Middle frontal gyrus (tissue), 1 donor: ENCODE data around the gene C1QTNF5.
A peak's percentile ranks its signal among the peaks of the same experiment; 100 is the strongest.

ENCODE experiments used
- DNase-seq: peaks from one replicate; pipeline ENCODE4 v3.0.0-alpha.2; 2015; ENCODE audit warnings: low spot score; ENCODE audit errors: extremely low spot score

The C1QTNF5 gene

DNA sequence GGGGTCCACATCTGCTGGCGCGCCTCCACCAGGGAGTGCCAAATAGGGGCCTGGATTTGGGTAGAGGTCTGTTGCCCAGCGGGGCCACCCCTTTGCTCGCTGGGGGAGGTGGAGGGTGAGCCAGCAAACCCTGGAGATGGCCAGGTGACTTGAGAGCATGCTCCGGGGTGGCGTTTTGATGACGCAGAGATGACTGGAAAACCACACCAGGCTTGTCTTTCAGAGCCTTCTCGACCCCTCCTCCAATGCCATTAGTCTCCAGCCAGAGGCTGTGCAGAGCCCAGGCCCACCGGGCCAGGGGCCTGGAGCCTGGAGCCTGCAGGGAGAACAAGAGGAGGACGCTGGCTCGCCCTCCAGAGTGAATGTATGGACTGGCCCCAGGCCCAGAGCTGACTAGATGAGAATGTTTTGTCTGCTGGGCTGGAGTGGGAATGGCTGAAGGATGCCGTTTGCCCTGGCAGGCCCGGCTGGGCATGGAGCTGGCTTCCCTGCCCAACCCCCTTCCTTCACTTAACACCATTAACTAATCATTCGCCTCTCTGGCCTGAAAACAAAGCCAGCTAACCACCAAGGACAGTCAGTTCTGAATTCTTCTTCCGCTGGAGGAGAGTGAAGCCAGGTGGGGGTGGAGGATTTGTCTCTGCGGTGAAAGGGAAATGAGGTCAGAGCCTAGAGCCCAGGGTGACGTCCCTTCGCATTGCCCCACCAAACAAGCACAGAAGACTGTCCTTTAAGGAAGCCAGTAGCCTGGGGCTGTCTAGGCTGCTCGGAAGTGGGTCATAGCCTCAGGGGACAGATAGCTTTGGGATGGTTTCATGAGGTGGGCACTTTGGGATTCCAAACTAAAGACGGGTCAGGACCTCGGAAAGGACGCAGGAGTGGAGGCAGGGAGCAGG is 22.2 kb downstream of the C1QTNF5 start:
- no peak for DNase-seq

DNA sequence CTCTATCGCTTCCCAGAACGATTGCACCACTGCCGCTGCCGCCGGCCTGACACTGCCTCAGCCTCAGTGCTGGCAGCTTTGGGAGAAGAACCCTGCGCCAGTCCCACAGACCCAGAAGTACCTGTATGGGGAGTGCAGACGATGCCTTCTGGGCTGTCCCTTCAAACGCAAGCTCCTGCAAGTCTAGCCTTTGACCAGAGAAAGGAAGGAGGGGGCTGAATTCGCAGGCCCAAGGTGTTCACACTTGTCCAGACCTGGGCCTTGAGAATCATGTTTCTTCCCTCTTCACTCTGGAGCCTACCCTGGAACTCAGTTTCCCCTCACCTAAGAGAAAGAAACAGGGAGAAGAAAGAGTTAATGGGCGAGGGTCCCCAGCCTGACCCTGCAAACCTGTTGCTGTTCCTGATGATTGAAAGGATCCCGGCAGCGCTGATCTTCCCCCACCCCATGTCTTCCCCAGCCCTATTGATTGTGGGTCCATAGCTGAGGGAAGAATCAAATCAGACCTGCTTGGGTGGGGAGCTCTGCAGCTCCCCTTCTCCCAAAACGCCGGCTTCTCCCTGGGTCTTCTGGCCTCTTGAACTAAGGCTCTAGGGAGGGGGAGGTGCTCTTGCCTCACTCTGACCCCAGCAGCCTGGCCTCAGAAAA is 23.0 kb downstream of the C1QTNF5 start:
- no peak for DNase-seq

DNA sequence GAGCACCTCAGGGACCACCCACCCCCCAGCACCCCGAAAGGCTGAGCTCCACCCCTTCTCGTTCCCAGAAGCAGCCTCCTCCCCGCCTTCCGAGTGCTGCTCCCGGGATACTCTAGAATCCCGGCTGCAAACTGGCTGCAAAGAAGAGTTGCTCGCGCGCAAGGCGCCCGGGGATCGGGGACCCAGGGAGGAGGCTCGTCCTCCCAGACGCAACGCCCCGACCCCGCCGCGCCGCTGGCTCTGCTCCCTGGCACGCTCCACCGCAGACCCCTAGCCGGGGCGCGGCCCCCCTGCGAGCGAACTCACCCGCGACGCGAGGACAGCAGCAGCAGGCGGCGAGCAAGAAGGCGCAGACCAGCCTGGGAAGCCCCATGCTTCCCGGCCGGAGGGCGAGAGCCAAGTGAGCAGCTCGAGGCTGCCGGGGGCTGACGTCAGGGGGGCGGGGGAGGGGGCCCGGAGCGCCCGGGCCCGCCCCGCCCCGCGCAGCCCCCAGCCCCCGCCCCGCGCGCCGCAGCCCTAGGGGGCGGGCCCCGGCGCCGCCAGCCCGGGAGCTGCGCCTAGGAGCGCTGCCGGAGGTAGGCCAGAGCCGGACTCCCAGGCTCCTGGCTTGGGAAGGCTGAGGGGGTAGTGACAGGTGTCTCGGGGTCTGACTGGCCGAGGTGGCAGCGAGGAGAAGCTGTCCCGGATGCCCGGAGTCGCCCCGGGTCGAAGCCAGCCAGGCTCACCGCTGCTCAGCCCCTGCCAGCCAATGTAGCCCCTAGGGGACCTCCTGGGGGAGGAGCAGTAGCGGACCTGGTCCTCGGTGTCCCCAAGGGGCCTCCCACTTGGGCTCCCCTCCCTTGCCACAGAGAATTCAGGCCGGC is 23.7 kb downstream of the C1QTNF5 start, which contains the start of gene MCAM:
TSS of gene MCAM (minus strand) at position 402 of the 863 bp plus-strand sequence. CDS start at position 373, 29 bp downstream.
- no peak for DNase-seq

DNA sequence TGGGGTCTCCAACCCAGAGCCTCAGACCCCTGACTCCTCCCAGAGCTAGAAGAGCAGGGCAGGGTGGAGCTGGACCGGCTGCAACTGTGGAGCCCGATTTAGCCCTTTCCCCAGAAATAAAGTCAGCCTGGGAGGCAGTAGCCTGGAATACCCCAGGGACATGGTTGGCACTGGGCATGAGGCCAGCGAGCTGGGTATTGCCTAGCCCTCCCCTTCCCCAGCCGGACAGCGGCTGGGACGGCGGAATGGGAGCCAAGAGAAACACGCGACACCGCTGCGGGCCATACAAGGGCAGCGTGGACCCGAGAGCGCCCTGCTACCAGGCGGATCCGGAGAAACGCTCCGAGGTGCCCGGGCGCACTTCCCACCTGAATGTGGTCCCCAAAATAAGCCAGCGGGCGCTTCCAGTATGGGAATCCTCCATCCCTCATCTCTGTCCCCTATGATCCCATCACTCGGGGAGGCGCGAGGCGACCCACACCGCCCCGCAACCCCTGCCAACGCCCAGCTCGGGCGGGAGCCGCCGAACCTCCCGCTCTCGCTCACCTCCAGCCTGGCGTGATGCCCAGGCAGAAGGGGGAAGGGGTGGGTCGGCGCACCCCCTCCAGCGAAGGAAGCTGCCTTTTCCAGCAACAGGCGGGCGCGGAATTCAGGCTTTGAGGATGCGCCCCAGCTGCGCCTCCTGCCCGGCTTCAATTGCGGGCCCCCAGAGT is 24.5 kb downstream of the C1QTNF5 start:
- DNase-seq = peak; percentile 27

DNA sequence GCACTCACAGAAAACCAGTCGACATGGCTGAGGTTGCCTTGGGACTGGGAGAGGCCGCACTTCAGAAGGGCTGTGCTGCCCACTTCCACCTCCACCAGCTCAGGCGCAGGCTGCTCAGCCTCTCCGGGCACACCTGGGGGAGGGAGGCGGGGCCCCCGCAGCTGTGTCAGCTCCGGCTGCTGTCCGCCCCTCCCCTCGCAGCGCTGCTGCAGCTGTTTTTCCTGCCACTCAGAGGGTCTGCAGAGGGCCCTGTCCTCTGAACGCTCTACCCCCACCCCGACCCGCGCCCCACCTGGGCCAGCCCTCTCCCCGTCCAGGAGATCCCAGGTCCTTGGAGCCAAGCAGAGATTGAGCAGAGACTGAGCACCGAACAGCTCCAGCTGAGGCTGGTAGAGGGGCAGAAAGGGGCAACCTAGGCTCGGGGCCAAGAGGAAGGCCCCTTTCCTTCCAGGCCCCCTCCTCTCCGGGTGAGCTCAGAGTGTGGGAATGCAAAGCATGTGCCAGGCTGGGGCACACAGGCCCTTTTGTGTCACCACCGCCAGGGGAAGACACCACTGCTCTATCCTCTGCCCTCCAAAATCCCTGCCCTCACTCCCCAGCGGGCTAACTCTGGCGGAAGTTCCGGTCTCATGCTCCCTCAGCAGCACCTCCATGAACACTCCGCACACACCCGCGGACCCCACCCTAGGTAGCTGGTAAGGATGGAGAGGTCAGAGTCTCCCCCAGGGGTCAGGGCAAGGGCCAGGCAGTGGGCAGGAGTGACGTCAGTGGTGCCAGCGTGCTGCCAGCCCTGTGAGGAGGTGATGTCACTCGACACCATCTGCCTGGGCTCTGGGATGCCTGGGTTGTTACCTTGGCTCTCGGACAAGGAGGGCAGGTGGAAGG is 25.3 kb downstream of the C1QTNF5 start:
- peak; percentile 14 for DNase-seq

DNA sequence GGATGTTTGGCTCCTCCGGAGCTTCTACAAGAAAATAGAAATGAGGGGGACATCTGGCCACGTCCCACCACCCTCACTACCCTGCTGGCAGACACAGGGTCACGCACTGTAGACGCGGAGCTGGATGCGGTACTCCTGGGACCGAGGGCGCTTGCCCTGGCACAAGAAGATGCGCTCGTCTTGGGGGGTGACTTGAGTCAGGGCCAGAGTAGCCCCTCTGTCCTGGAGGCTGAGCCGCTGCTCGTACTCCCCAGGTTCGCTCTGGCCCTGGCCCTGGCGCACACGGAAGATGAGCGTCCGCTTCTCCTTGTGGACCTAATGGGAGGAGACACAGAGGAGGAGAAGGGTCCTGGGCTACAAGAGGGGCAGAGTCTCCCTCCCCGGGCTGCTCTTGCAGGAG is 26.0 kb downstream of the C1QTNF5 start:
- DNase-seq = no peak

DNA sequence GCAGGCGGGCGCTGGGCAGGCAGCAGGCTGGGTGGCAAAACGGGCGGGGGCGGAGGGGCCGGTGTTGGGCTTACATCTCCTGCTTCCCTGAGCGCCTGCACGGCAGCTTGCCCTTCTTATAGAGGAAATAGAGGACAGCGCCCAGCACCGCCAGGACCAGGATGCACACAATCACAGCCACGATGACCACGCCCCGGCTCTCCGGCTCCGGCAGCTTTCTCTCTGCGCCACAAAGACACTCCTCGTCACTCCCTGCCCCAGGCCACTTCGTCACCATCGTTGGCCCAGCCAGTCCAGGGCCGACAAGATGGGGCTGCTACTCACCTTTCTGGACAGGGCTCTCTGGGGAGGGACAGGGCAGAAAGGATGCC is 30.0 kb downstream of the C1QTNF5 start:
- no peak for DNase-seq

DNA sequence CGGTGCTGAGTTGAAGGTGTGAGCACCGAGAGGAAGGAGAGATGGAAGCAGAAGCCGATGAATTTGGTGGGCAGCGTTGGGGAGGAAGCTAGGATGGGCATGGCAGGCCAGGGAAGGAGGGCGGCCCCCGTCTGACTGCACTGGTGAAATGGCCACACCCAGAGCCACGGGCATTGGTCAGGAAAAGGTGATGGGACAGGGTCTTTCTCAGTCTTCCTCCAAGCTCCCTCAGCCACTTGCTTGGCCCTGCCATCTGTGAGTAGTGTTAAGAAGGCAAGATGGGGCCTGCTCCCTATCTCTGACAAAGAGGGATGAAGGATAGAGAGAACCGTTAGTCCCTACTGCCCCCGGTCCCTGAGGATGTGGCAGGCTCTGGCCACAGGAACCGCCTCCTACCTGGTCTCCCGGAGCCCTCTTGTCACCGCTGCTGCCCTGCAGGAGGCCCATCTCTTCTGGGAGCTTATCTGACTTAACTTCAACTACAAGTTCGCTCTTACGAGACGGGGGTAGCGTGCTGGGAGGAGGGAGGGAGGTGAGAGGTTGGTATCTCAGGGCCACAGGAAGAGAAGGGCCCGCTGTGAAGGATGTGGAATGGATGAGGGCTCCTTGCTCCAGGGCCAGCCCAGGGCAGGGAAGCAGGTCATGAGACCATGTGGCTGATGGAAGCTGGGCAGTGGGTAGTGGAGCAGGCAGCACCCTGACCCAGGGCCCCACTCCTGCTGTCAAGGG is 30.6 kb downstream of the C1QTNF5 start:
- no peak for DNase-seq

DNA sequence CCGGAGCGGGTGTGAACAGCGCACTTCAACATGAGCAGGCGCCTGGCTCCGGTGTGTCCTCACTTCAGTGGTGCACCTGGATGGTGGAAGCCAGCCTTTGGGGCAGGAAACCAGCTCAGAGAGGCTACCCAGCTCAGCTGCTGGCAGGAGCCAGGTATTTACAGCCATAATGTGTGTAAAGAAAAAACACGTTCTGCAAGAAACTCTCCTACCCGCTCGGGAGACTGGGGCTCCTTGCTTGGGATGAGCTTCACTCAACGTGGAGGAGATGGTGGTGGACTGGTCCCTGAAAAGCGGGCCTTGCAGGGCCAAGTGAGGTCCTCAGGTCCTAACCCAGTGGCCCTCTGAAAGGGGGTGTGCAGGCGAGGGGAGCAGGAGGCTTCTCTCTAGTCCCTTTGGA is 31.3 kb downstream of the C1QTNF5 start:
- no peak for DNase-seq

DNA sequence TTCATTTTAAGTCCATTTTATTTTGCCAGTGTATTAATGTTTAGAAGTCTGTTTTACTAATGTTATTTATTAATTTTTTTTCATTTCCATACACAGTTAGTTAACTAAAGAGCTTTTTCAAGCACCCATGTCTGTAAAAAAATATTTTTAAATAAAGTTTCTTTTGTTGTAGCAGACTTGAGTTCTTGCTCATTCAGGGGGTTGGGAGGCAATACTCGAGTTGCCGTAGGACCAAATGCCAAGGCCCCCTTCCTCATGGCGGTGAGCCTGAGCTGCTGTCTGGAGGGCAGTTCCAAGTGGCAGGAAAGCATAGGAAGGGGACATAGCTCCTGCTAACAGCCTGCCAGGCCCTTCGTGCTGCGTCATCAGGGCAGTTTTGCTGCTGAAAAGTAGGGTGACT is 32.7 kb downstream of the C1QTNF5 start:
- no peak for DNase-seq

DNA sequence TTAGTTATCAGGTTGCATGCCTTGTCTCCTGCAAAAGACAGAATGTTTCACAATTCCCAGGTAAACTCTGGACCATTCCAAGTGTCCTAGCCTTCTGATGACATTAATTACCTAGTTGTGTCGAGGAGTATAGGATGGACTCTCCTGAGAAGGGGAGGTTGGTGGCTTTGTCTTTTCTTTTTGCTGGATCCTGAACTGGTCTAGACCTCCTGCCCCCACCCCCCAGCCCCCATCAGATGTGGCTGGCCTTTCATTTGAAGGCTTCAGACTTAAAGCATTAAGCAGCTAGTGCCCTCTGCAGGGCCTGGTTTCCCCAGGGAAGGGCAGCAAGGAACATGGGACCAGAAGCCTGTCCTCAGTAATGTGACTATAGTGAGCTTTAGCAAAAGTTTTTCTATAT is 33.5 kb downstream of the C1QTNF5 start:
- no peak for DNase-seq

DNA sequence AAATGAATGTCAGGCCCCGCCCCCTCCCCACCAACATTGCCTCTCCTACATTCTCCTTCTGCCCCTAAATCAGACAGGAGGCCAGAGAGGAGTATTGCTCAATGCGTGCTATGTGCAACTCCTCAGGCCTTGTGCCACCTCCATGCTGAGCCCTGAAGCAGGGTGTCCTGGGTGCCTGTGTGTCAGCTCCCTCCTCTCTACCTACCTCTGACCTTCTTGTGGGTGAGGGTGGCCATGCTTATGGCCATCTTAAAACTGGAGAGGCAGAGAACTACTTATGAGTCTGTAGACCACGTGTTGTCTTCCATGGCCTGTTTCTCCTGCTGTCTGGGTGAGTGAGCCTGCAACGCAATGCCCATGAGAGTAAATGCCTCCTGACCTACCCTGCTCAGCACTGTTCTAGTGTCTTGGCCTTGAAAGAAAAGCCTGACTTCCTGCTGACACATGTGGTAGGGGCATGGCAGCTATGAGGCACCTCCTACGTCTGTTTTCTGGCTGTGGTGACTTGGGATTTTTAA is 34.3 kb downstream of the C1QTNF5 start:
- DNase-seq = no peak

DNA sequence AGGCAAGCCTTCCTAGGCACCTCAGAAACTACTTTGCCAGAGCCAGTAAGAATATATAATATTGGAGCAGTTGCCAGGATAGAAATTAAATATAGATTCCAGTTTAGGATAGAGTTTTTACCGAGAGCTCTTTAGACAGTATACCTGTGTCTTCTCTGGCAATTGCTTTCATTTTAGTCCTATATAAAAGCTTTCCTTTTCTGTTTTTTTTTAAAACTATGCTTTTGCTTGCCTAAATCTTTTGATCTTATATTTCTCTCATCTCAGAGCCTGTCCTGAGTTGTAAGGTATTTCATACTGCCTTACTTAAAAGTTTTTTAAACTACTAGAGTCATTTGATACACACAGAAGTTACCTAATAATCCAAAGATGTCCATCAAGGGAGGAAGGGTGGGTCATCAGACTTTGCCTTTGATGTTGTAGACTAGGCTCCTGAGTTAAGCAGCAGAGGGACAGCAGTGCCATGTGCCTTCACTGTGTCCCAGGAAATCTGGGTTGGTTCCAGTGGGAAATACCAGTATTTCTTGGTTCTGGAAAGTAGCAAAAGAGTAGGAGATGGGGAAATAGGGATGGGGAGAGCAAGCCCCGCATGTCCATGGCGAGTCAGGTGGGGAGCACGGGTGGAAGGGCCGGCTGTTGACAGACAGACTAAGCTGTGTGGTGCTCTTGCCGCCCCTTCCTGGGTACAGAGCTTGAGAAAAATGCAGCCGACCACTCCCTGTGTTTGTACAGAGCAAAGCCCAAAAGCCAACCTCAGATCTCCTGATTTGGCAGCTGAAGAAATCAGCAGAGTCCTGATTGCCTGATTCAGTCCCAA is 34.9 kb downstream of the C1QTNF5 start:
- DNase-seq = no peak

DNA sequence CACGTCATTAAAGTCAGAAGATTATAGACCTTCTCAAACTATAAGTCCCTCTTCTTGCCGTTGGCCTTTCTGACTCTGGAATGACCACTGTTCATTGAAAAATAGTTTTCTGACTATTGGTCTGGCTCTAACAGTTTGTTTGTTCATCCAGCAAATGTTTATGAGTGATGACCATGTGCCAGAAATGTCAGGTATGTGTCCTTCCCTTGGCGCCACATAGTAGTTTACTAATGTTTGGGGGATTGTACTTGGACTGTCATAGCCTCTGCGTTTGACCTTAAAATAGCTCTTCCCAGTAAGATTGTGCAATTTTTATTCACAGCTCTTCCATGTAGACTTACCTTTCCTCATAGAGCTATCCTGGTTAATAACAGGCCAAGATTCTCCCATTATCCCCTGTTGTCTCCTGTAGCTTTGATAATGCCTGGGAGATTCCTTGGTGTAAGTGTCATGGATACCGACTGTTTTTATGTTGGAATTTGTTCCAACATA is 37.4 kb downstream of the C1QTNF5 start:
- DNase-seq = no peak

DNA sequence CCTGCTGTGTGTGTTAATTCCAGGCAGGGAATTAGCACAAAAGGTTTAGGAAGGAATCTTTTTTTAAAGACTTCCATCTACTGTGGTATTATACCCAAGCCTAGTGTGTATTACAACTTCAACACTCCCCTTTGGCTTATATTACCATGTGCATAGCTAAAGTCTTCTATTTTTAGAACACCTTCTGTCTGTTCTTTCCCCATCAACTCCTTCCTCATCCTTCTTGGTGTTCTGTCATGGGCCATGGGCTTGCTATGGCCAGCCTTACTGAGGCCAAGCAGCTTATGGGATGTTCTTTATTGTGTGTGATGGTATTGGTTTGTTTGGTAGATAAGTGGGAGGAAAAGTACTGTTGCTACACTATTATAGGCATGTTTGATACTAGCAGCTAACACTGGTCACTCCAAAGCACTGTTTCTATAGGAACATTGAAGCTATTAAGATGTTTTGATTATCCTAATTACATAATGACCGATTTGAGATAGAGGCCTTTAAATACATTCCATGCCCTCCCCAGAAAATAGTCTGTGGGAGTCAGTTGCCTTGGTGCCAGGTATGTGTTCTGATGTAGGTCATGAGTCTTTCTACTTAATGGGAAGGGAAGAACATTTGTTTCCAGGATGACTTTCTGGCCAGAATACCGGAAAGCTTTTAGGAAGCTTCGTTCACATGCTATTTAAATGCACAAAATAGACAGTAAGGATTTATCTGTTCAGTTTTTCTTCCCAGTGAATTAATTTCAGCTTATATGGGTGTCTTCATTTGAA is 40.3 kb downstream of the C1QTNF5 start:
- DNase-seq = no peak

DNA sequence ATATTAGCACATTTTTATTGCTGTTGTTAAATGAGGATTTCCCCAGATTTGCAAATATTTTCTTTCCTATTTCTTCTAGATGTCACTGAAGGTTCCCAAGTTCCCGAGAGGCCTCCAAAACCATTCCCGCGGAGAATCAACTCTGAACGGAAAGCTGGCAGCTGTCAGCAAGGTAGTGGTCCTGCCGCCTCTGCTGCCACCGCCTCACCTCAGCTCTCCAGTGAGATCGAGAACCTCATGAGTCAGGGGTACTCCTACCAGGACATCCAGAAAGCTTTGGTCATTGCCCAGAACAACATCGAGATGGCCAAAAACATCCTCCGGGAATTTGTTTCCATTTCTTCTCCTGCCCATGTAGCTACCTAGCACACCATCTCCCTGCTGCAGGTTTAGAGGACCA is 41.3 kb downstream of the C1QTNF5 start:
- no peak for DNase-seq

DNA sequence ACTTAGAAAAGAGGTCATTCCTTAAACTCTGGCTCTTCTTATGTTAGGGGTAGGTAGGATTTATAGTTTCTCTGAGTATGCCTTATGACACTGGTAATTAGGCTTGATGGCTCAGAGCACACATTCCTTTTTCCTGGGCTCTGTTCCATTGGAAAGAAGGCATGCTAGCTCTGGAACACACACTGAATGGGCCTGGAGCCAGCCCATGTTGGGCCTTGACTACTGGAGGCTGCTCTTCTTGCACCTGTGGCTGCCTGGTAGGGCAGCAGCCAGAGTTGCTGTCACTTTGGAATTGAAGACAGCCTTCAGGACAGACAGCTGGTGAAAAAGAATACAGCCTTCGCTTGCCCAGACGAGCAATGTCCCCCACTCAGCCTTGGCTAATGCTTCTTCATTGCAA is 42.0 kb downstream of the C1QTNF5 start:
- DNase-seq = no peak
